ENCODE measurements around the gene CDPF1. TPM values are rescaled to one million over a fixed set of nuclear protein-coding genes. Genes with fewer than 3 reads are reported as not detected.

Gene CDPF1
- polyA plus RNA-seq, 3 donors = 8.3 to 8.4 (median 8.3) TPM

DNA sequence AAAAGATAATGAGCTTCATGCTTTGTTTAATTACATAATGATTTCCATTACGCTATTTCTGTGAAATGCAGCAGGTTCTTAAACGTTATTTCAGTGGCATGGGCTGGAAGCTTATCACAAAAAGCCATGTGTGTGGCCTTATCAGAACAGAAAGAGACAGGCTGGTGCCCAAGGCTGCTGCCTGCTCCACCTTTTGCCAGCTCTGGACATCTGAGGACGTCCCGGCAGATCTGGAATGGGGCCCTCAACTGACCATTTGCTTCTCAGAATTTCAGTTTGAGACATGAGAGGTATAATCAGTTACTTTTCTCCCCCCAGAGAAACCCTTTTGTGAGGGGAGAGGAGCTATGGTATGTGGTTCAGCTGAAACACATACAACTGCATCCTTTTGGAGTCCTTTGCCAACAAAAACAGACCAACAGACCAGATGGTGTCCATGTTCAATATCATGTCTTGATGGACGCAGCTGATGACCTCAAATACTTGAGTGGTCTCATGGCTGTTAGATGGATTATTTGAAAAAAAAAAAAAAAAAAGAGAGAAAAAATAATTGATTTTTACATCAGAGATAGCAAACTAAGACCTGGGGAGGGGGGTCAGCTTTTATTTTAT, 8.6 kb downstream of the CDPF1 start:
- Mint-ChIP-seq H3K4me1 (peaks cover 19% of the 10 kb centered on the region), H3K27ac (peak overlapping the region in 1 of 7 donors; percentile 73)
- intact Hi-C loops (cut with micrococcal nuclease) = no loop called here

GRCh38 chr22:46240907-46241306, 9.2 kb downstream of the CDPF1 start:
- Histone ChIP-seq H3K4me2 (replicated peaks; ENCODE audit: extremely low read depth, low read length, poor library complexity, severe bottlenecking) (no peak overlapping the region), H3K9me3 (replicated peaks in 1 of 2; ENCODE audit: control insufficient read depth in 1 of 2, insufficient read depth in 1 of 2, low read length in 2 of 2) (no peaks in the 10 kb centered on the region), H3K79me2 (ENCODE audit: insufficient read depth, low read length) (no peaks in the 10 kb centered on the region), H3K4me1 (ENCODE audit: control insufficient read depth in 1 of 2, insufficient read depth in 2 of 2, low read length in 2 of 2) (peaks cover 21 to 25% of the 10 kb centered on the region in 2 donors), H3K4me3 (replicated peaks in 1 of 3; ENCODE audit: low read depth in 2 of 3, low read length in 3 of 3) (no peak overlapping the region), H4K20me1 (ENCODE audit: insufficient read depth, low read length) (no peaks in the 10 kb centered on the region), H3K27me3 (ENCODE audit: control insufficient read depth in 2 of 2, insufficient read depth in 2 of 2, low read length in 2 of 2) (no peaks in the 10 kb centered on the region), H3K27ac (ENCODE audit: low read depth in 1 of 2, low read length in 2 of 2) (no peak overlapping the region), H3K9ac (ENCODE audit: insufficient read depth, low read length, poor library complexity, severe bottlenecking) (no peak overlapping the region), H3K36me3 (replicated peaks in 1 of 2; ENCODE audit: control insufficient read depth in 1 of 2, insufficient read depth in 2 of 2, low read length in 2 of 2) (peaks cover 9 to 52% of the 10 kb centered on the region in 2 donors), H2AFZ (ENCODE audit: insufficient read depth, low read depth, low read length, poor library complexity, severe bottlenecking) (no peak overlapping the region)
- no peak overlapping the region for H3K4me3 Mint-ChIP-seq
- H3K36me3 Mint-ChIP-seq = peaks cover 45 to 54% of the 10 kb centered on the region in 2 donors
- peaks cover 19% of the 10 kb centered on the region for H3K4me1 Mint-ChIP-seq
- peak overlapping the region in 2 of 7 donors; percentile 23 to 70 for H3K27ac Mint-ChIP-seq
- H3K9me3 Mint-ChIP-seq = no peaks in the 10 kb centered on the region
- H3K27me3 Mint-ChIP-seq (ENCODE audit: low read depth in 3 of 3) = no peaks in the 10 kb centered on the region
- intact Hi-C loops (cut with micrococcal nuclease) = no loop called here
- WGBS (ENCODE audit: insufficient coverage) = 91% methylated on average over 6 of the region's 7 CpGs
- DNase-seq = no peak
- no peak for TF ChIP-seq CTCF (IDR thresholded peaks at IDR 0.05)

More for the DNA sequence above, 8.6 kb downstream of the CDPF1 start:
- Histone ChIP-seq H3K27ac (ENCODE audit: low read depth in 1 of 2, low read length in 2 of 2) (no peak overlapping the region), H2AFZ (ENCODE audit: insufficient read depth, low read depth, low read length, poor library complexity, severe bottlenecking) (no peak overlapping the region), H3K4me2 (replicated peaks; ENCODE audit: extremely low read depth, low read length, poor library complexity, severe bottlenecking) (no peak overlapping the region), H3K36me3 (replicated peaks in 1 of 2; ENCODE audit: control insufficient read depth in 1 of 2, insufficient read depth in 2 of 2, low read length in 2 of 2) (peaks cover 9 to 46% of the 10 kb centered on the region in 2 donors), H4K20me1 (ENCODE audit: insufficient read depth, low read length) (no peaks in the 10 kb centered on the region), H3K4me1 (ENCODE audit: control insufficient read depth in 1 of 2, insufficient read depth in 2 of 2, low read length in 2 of 2) (peaks cover 21 to 25% of the 10 kb centered on the region in 2 donors), H3K9ac (ENCODE audit: insufficient read depth, low read length, poor library complexity, severe bottlenecking) (no peak overlapping the region), H3K9me3 (replicated peaks in 1 of 2; ENCODE audit: control insufficient read depth in 1 of 2, insufficient read depth in 1 of 2, low read length in 2 of 2) (no peaks in the 10 kb centered on the region), H3K27me3 (ENCODE audit: control insufficient read depth in 2 of 2, insufficient read depth in 2 of 2, low read length in 2 of 2) (no peaks in the 10 kb centered on the region), H3K4me3 (replicated peaks in 1 of 3; ENCODE audit: low read depth in 2 of 3, low read length in 3 of 3) (no peak overlapping the region), H3K79me2 (ENCODE audit: insufficient read depth, low read length) (no peaks in the 10 kb centered on the region)
- Mint-ChIP-seq H3K27me3 (ENCODE audit: low read depth in 3 of 3) (no peaks in the 10 kb centered on the region), H3K36me3 (peaks cover 43 to 48% of the 10 kb centered on the region in 2 donors), H3K9me3 (peaks cover 0 to 3% (median 0%) of the 10 kb centered on the region in 7 donors), H3K4me3 (no peak overlapping the region)
- no peak for DNase-seq
- 79% methylated on average over 2 of the region's 5 CpGs for WGBS (ENCODE audit: insufficient coverage)
- no peak for TF ChIP-seq CTCF (IDR thresholded peaks at IDR 0.05)

Measured in CD14-positive monocyte (primary cell).